Stimulated activated CD4-positive, alpha-beta T cell treated with anti-CD3 and anti-CD28 coated beads, Interleukin-12 subunit alpha, Interleukin-12 subunit beta, amount 100 ng/mL, for 24 hours (primary cell): Measurements from ENCODE around the gene PAQR4.
"Not testable (repeated sequence)": the region's sequence is repeated elsewhere in the genome, so short reads cannot be mapped to it uniquely, and the experiment has no call there.

Experiments
- DNase-seq, 2 experiments: peaks; one replicate each; pipeline ENCODE4 v3.0.0-alpha.2; 2020; ENCODE audit warnings: low read depth in 2 of 2

Gene PAQR4

DNA sequence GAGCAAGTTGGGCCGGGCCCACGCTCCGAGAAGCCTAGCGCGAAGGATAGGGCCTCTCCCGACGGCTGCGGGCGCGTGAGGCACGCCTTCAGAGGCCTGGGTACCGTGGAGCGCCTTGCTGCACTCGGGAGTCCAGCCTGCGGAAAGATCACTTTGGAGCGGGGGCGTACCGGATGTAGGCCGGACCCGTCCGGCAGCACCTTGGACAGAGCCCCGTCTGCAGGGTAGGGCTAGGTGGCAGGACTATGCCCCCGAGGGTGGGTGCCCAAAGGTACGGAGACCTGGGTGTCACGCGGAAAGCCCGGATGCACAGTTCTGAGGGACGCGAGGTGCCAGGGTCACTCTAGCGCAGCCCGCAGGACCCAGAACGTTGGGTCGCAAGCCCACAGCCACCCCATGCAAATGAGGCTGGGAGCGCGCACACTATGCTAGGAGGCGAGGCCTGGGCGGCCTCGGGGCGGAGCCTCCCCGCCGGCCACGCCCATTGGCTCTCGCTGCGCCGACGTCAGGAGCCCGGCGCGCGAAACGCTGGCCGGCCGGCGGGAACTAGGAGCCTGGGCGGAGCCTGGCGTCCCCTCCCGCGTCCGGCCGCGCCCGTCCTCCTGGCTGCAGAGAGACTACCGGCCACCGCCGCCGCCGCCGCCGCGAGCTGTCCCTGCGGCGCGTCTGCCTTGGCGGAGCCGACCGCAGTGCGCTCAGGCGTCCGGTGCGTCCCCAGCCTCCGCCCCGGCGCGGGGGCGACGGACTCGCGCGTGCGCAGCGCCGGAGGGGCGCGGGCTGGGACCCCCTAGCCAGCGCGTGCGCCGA lies at the start of gene PAQR4:
Gene PAQR4 (plus strand): TSS at position 611 of the 807 bp plus-strand sequence. CDS start 327 bp downstream, outside the sequence.
- DNase-seq = peak; percentile 62 to 79

DNA sequence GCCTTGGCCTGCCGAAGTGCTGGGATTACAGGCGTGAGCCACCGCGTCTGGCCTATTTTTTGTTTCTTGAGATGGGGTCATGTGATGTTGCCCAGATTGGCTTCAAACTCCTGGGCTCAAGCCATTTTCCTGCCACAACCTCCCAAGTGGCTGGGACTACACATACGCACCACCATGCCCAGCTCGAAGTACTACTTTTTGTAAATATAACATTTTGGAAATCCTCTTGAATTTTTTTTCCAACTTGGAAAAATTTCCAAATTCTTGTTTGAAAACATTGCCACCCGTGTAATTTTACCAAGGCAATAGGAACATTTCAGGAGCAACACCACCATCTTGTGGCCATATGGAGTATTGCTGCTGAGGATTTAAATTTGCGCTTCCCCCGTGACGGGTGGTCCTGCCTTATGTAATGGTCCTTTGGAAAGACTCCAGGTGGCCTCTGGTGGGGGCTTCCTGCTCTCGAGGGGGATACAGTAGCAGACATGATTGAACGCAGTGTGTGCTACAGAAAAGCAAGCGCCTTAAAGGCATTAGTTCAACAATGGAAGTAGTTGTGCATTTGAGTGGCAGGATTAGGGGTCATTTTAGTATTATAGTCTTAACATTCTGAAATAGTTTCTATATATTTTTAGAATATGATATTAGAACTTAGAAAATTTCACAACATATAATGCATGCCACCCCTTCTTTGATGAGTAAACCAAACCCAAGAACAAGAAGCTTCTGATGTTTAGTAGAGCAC lies 49.5 kb upstream of the PAQR4 start:
- DNase-seq = peak; percentile 17 to 43

DNA sequence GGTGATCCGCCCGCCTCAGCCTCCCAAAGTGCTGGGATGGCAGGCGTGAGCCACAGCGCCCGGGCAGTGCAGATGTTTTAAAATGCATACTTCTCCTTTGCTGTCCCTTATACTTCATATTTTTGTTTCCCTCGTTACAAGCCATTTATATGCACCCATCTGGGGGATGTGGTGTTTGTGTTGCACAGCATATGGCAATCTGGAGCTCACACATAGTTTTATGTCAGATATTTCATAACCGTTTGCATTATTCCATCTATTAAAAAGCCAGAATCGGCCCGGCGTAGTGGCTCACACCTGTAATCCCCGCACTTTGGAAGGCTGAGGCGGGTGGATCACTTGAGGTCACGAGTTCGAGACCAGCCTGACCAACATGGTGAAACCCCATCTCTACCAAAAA lies 45.7 kb upstream of the PAQR4 start:
- no peak for DNase-seq

DNA sequence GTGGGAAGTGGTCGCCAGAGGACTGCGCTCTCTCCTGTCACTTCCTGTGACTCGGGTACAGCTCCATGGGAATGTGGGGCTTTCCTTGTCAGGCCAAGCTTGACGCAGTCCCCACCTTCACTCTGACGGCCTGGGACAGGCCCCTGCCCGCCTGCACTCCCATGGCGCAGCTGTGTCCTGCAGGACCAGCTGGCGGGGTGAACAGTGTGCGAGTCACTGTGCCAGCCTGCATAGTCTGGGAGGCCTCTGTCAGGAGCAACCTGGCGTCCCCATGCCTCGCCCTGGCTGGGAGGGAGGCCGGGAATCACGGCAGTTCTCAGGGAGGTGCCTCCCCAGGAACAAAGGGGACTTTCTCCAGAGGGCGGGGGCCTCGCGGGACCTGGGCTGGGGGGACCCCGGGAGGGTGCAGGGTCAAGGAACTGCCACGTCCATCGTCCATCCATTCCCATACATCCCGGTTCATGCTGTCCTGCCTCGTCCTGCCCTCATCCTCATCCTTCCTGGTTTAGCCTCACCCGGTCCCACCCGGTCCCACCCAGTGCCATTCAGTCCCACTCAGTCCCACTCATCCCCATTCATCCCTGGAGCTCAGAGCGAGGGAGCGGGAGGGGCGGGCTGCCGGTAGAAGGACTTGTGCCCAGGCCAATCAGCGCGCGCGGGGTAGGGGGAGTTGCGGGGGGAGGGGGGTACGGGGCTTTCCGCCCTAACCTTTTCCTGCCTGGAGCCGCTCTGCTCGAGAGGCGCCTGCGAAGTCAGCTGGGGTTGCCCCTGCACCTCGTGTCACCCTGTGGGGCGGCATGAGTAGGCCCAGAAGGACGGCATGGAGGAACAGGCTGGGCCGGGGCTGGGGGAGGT lies 44.0 kb upstream of the PAQR4 start:
- DNase-seq = no peak

DNA sequence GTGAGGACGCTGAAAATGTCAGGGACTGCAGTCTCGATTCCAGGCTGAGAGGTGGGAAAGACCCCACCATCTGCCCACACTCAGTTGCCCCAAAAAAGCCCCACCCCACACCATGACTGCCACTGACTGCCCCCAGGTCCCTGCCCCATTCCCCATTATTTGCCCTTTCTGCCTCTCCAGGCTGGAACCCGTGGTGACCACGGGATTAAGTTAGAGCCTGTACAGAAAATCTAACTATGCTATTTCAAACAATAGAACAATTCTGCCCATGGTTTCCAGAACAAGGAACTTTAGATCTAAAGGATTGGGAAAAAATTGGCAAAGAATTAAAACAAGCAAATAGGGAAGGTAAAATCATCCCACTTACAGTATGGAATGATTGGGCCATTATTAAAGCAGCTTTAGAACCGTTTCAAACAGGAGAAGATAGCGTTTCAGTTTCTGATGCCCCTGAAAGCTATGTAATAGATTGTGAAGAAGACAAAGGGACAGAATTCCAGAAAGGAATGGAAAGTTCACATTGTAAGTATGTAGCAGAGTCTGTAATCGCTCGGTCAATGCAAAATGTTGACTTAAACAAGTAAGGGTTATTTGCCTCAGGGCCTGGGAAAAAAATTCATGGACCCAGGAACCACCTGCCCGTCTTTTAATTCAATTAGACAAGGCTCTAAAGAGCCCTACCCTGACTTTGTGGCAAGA lies 43.0 kb upstream of the PAQR4 start:
- no peak for DNase-seq

DNA sequence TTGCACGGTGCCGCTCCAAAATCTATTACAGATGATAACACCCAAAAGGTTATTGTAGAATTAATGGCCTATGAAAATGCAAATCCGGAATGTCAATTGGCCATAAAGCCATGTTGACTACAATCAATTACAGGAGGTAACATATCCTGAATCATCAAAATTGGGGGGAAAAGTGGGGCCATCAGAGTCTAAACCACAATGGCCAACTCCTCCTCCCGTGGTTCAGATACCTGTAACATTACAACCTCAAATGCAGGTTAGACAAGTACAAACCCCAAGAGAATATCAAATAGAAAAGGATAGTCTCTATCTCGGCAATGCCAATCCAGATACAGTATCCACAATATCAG lies 42.5 kb upstream of the PAQR4 start:
- DNase-seq = no peak

DNA sequence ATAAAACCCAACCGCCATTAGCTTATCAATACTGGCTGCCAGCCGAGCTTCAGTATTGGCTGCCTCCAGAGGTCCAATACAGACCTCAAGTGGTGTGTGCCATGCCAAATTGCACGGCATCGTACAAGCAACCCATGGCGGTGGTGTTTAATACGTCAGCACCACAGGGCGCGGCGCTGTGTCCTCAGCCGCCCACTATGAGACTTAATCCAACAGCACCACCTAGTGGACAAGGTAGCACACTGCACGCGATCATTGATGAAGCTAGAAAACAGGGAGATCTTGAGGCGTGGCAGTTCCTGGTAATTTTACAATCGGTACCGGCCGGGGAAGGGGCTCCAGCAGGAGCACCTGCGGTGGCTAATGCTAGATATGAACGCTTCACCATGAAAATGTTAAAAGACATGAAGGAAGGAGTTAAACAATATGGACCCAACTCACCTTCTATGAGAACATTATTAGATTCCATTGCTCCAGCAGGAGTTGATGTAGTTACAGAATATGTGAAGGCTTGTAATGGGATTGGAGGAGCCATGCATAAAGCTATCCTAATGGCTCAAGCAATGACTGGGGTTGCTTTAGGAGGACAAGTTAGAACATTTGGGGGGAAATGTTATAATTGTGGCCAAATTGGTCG lies 42.0 kb upstream of the PAQR4 start:
- DNase-seq = peak; percentile 73 to 87

DNA sequence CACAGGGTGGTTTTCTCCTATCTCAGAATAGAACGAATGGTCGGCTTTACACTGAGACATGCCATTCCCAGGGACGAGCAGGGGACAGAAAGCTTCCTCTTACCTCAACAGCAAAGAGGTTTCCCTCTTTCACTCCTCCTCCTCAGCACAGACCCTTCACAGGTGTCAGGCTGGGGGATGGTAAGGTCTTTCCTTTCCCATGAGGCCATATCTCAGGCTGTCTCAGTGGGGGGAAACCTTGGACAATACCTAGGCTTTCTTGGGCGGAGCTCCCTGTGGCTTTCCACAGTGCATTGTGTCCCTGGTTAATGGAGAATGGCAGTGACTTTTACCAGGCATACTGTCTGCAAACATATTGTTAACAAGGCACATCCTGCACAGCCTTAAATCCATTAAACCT lies 41.0 kb upstream of the PAQR4 start:
- DNase-seq = not testable (repeated sequence)

DNA sequence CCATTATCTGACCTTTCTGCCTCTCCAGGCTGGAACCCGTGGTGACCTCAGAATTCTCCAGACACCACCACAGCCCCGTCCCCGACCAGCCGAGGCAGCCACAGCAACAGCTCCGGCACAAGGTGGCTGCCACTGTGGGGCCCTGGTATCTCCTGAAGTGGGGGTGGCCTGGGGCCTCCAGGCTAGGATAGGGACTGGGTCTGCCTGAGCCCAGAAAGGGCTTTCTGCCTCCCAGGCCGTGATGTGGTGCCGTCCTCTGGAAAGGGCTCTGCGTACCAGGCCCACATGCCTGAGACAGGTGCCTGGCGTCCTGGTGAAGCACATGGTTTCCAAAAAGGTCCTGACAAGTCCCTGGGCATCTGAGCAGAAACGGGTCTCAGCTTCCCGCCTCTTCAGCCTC lies 40.4 kb upstream of the PAQR4 start:
- DNase-seq = no peak

DNA sequence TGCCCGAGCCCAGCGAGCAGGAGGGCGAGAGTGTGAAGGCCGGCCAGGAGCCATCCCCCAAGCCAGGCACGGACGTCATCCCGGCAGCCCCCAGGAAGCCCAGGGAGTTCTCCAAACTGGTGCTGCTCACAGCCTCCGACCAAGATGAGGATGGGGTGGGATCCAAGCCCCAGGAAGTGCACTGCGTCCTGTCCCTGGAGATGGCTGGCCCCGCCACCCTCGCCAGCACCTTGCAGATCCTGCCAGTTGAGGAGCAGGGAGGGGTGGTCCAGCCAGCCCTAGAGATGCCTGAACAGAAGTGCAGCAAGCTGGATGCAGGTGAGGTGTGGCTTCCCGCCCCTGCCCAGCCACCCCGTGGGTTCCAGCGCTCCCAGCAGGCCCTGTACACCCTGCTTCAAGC lies 39.5 kb upstream of the PAQR4 start:
- no peak for DNase-seq

DNA sequence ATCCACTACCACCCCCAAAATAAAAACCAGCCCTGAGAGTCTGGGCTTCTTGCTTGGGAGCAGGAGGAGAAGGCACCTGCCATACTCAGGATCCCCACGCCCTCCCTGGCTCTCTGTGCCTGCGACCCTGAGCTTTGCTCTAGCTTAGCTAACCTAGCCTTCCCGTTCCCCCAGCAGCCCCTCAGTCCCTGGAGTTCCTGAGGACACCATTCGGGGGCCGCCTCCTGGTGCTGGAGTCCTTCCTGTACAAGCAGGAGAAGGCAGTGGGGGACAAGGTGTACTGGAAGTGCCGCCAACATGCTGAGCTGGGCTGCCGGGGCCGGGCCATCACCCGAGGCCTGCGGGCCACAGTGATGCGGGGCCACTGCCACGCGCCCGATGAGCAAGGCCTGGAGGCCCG lies 38.9 kb upstream of the PAQR4 start:
- no peak for DNase-seq

DNA sequence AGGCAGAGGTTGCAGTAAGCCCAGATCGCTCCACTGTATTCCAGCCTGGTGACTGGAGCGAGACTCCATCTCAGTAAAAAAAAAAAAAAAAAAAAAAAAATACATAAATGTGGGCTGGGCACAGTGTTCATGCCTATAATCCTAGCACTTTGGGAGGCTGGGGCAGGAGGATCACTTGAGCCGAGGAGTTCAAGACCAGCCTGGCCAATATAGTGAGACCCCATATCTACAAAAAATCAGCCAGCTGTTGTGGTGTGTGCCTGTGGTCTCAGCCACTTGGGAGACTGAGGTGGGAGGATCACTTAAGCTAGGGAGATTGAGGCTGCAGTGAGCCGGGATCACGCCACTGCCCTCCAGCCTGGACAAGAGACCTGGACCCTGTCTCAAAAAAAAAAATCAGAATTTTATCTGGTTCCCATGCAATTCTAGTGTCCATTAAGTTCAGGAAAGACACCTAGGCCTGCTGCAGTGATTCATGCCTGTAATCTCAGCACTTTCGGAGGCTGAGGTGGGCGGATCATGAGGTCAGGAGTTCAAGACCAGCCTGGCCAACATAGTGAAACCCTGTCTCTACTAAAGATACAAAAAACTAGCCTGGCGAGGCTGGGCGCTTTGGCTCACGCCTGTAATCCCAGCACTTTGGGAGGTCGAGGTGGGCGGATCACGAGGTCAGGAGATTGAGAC lies 37.8 kb upstream of the PAQR4 start:
- DNase-seq = not testable (repeated sequence)

DNA sequence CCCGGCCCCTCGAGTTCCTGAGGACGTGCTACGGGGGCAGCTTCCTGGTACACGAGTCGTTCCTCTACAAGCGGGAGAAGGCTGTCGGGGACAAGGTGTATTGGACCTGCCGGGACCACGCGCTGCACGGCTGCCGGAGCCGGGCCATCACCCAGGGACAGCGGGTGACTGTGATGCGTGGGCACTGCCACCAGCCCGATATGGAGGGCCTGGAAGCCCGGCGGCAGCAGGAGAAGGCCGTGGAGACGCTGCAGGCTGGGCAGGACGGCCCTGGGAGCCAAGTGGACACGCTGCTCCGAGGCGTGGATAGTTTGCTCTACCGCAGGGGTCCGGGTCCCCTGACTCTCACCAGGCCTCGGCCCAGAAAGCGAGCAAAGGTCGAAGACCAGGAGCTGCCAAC lies 36.0 kb upstream of the PAQR4 start:
- no peak for DNase-seq

DNA sequence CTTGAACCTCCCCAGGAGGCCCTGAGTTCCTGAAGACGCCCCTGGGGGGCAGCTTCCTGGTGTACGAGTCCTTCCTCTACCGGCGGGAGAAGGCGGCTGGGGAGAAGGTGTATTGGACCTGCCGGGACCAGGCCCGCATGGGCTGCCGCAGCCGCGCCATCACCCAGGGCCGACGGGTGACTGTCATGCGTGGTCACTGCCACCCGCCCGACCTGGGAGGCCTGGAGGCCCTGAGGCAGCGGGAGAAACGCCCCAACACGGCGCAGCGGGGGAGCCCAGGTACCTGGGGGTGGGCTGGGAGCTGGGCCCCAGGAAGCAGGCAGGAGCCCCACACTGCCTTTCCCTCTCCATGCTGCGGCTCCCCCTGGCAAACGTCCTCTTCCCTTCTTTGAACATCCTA lies 35.4 kb upstream of the PAQR4 start:
- no peak for DNase-seq

DNA sequence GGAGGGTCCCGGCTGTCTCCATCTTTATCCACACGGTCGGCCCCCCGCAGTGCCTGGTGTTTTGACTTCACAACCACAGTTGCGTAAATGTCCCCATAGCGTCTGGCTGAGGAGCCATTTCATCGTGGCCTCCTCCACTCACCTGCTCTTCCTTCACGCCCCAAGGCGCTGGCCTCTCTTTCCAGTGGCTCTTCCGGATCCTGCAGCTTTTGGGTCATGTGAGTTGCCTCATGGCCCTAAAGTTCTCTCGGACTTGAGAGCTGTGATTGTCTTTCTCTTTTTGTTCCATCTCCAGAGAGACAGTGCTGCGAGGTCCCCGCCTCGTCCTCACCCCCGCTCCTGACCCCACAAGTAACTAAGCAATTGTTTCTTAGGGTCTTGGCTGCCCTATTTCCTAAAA lies 34.7 kb upstream of the PAQR4 start:
- no peak for DNase-seq

DNA sequence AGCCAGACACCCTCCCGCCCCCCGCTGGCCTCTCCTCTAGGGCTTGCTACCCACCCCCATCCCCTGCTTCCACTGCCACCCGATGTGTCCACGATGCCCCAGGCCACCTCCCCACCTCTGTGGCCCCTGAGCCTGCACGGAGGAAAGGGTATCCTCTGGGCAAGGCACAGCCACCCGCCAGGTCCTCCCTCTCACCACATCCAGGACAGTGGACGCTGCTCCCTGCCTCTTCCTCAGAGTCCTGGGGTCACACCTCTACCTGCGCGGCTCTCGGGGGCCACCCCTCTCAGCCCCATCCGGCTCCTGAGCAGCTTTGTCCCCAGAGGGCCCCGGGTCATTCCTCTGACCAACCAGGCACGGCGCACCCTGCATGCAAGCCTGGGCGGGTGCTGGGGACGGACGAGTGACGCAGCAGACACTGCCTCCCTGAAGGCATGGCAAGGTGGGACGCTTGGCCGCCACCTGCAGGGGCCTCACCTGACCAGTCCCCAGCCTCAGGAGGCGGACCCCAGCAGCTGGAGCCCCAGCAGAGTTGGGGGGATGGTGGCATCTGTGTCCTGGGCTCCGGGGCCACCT lies 32.6 kb upstream of the PAQR4 start:
- DNase-seq = no peak

DNA sequence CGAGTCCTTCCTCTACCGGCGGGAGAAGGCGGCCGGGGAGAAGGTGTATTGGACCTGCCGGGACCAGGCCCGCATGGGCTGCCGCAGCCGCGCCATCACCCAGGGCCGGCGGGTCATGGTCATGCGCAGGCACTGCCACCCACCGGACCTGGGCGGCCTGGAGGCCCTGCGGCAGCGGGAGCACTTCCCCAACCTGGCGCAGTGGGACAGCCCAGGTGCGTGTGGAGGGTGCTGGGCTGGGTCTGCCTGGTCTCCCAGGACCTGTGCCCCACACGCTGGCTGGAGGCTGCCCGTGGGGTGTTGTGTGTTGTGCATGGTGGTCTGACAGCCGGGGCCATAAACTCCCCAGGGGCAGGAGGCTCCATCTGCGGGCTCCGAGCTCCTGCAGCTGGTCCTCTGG lies 32.0 kb upstream of the PAQR4 start:
- no peak for DNase-seq

DNA sequence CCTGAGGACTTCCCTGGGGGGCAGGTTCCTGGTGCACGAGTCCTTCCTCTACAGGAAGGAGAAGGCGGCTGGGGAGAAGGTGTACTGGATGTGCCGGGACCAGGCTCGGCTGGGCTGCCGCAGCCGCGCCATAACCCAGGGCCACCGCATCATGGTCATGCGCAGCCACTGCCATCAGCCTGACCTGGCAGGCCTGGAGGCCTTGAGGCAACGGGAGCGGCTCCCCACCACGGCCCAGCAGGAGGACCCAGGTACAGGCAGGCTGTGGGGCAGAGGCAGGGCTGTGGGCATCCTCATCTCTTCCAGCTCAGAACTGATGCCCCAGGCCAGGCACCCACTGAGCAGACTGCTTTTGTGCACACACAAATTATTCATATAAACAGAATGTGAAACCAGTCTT lies 30.9 kb upstream of the PAQR4 start:
- DNase-seq = no peak

DNA sequence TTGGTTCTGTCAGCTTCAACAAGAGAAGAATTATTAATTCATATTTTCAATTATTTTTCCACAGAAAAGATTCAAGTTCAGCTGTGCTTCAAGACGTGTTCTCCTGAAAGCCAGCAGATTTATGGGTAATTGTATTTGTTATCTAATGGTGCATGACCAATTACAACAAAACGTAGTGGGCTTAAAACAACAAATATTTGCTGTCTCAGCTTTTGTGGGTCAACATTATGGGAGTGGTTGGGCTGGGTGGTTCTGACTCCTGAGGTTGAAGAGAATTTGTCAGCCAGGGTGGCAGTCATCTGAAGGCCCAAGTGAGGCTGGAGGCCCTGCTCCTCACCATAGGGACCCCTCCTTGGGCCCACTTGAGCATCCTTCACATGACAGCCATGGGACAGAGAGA lies 29.2 kb upstream of the PAQR4 start:
- DNase-seq = no peak

DNA sequence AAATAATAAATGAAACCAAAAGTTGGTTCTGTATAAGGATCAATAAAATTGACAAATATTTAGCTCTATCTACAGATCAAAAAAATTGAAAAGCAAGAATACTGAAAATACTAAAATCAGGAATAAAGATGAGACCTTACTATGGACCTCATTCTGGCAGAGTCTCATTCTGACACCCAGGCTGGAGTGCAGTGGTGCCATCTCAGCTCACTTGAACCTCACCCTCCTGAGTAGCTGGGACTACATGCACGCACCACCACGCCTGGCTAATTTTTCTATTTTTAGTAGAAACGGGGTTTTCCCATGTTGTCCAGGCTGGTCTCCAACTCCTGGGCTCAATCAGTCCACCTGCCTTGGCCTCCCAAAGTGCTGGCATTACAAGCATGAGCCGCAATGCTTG lies 27.1 kb upstream of the PAQR4 start:
- DNase-seq = no peak
